GM18508 (cell line): ENCODE measurements around the gene ANG.

Experiments used
- ATAC-seq: cut with Tn5 transposase; IDR thresholded peaks from one replicate; pipeline ENCODE4 v1.9.1; 2021; ENCODE audit warnings: moderate number of reproducible peaks; ENCODE audit not compliant: insufficient read depth, unreplicated experiment

Gene ANG

GRCh38 chr14:20671597-20672283 is 16.8 kb upstream of the ANG start:
- no peak for ATAC-seq

GRCh38 chr14:20675669-20676068 is 12.9 kb upstream of the ANG start:
- ATAC-seq, result no peak

GRCh38 chr14:20676072-20676471 is 12.5 kb upstream of the ANG start:
- ATAC-seq, result no peak

DNA sequence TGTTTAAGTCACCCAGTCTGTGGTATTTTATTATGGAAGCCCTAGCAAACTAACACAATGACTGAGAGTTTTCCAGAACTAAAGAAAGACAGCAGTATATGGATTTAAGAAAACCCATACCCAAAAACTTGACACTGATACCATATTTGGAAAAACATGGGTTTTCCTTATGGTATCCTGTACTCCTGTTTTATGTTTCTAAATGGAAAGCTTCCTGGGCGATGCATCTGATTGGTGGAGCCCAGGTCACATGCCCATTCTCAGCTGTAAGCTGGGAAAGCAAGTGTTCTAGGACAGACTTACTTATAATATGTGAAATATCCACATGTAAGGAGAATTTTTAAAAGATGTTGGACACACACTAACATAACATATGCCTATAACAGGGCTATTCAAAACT is 8.7 kb upstream of the ANG start:
- no peak for ATAC-seq

- ATAC-seq, result no peak
Measured at GRCh38 chr14:20680363-20680762, 8.2 kb upstream of the ANG start.

GRCh38 chr14:20680843-20681347 is 7.7 kb upstream of the ANG start:
- ATAC-seq, result peak; percentile 25

- ATAC-seq, result peak; percentile 9
Measured at GRCh38 chr14:20681348-20682126, 7.0 kb upstream of the ANG start.

DNA sequence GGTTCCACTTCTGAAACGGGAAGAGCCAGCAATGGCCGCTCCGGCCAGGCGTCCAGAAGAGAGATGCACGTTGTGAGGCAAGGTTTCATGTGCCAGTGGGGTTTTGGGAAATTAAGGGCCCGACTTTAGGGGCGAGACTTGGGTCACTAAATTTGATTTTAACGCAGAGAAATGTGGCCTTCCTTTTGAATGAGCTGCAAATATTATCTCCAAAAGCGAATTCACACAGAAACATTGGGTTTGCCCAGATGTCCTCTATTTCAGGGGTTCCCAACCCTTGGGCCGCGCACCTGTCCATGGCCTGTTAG is 6.5 kb upstream of the ANG start:
- no peak for ATAC-seq

DNA sequence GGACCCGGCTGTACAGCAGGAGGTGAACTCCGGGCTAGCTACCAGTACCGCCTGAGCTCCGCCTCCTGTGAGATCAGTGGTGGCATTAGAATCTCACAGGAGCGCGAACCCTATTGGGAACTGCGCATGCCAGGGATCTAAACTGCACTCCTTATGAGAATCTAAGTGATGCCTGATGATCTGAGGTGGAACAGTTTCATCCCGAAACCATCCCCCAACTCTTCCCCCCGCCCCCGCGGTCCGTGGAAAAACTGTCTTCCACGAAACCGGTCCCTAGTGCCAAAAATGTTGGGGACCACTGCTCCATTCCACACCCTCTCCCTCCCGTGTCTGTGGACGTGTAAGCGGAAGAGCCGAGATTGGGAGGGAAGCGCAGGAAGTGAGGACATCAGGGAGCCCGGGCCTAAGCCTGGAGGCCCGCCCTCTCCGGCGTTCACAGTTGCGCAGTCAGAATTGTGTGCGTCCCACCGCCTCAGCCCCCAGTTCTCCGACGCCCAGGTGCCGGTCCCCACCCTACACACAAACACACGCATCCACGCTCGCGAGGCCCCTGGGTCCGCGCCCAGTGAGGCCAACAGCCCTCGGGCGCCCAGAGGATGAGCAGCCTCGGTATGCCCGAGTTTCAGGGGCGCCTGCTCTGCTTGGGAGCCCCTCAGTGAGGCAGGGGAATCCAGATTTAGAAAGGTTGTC is 6.0 kb upstream of the ANG start:
- ATAC-seq, result peak; percentile 30

DNA sequence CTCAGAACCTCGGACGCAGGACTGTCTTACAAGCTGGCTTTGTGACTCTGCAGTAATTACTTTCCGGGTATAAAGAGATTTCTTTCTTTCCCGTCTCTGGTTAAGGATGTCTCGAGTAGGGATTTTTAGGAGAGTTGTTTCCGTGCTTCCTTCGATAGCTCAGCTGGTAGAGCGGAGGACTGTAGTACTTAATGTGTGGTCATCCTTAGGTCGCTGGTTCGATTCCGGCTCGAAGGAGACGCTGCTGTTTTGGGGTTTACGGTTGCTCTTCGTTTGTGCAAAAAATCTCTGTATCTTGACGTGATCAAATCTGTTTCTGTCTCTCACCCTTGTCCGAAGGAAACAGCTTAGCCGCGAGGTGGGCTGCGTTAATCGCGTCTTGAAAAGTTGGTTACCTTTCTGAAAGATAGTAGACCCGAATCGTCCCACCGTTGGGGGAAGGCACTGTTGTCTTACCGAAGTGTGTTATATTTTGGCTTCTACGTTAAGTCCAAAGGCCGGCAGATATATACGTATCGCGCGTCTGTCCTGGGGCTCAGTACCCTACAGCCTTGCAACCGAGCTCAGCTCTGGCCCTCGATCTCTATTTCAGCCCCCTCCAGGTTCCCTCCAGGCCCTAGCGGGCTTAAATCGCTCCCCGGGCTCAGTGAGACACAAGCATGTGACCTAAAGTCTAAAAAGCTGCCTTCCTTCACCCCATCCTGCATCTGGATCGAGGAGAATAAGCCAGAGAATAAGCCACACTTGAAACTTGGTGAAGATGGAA is 5.3 kb upstream of the ANG start:
- peak; percentile 24 for ATAC-seq

DNA sequence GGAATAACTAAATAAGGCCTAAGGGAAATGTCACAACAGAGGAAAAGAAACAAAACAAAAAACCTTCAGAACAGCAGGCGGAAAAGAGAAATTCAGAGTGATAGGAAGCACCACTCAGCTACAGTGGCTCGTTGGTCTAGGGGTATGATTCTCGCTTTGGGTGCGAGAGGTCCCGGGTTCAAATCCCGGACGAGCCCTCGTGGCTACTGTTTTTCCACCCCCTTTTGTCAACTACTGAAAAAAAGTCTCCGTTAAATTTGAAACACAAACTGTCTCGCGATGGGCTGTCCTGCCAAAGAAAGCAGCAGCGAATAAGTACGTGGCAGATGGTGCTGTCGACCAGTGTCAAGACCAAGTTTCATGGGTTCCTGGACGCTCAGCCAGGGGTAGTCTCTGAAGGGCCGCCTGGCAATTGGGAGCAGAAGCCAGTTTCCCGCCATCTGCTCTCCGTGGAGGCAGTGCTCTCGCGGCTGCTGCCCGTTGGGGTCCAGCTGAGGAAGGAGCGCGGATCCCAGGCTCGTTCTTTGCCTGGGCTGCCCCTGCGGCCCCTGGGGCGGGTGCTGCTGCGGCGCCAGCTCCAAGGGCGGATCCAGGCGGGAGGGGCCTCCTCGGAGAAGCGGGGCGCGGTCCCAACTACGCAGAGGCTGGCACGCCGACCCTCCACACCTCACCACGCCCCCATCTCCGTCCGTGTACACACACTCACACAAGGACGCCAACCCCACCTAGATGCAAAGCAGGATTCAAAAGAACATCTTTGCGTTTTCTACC is 4.5 kb upstream of the ANG start, which contains the start of gene RNASE4:
RNASE4 (plus strand) TSS at position 670 of the 771 bp plus-strand sequence. CDS start 14,812 bp downstream, outside the sequence.
- ATAC-seq, result no peak

DNA sequence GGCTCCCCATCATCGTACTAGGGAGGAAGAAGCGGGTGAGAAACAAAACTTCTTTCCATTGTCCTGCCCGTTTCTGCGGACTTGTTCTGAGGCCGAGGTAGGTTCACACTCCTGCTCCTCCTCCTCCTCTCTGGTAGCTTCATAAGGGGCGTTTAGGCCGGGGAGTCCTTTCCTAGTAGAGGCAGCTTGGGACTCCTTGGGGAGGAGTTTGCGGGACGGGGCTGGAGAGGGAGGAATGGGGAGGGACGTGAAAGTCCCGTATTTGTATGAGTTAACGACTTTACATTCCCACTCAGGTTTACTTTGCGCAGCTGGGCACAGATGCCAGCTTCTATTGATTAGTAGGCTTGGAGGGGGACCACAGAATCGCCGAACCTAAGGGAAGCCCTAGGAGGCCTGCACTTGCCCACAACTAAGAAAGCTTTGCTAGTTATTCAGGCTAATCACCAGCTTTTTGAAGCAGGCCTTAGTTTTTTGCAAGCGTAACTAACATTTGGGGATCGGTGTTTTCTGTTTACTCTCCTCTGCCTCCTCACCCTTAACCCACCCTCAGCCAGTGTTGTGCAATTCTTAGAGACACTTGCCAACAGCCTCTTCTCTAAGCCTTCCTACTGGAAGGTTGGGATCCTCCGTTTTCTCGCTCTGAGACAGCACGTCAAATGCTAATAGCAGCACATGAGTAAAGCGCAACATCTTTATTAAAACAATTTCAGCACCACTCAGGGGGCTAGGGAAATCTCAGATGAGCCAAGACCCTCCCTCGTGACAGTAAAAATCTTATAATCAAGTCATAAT is 3.7 kb upstream of the ANG start:
- ATAC-seq, result no peak

GRCh38 chr14:20686386-20687143 is 2.0 kb upstream of the ANG start:
- no peak for ATAC-seq

- ATAC-seq, result no peak
Measured at GRCh38 chr14:20687362-20688166, 1.0 kb upstream of the ANG start.

DNA sequence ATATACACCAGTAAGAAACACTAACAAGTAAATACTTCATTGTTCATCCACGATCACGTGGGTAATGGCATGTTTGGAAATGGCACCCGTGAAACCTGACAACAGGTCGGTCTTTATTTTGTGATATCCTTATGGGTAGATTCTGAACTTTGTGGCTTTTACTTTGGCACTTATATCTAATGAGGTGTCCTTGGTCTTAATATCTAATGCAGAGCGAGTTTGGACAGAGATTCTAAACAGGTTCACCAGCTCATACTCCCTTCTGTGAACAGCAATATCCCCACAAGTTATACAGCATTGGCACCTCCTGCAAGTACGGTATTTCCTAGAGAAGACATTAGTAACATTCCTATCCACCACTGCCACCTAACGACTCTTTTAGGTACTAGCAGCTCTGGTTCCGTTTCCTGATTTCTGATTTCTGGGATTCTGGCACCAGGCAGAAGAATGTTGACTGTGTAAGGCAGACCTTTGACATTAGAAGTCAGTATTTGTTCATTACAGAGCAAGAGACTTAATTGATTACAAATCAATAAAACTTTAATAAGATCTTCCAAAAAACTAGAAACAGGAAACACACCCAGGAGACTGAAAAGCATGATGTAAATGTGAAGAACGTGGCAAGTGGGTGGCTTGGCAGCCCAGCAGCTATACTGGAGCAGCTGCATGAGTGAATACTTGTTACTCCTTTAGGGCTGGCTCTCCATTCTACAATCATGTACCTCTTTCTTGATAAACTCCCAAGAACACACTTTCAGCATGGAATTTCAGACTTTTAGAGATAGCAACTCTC is 2.5 kb downstream of the ANG start:
- no peak for ATAC-seq

DNA sequence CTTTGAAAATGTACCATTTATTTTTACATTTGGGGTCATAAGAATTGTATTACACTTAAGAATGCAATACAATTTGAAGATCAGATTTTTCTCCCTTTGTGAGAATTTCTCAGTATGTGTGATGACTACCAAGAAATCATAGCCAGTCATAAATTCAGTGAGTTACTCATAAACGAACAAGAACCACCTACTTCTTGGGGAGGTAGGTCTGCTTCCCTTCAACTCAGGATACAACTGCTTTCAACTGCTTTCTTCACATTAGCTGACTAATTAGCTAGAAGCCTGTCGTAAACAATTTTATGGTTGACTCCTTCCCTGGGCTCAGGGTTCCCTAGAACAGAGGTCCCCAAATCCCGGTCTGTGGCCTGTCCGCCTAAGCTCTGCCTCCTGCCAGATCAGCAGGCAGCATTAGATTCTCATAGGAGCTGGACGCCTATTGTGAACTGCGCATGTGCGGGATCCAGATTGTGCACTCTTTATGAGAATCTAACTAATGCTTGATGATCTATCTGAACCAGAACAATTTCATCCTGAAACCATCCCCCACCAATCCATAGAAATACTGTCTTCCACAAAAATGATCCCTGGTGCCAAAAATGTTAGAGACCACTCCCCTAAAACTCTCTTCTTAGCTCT is 3.7 kb downstream of the ANG start:
- no peak for ATAC-seq
